HCT116 (cell line): ENCODE data around the gene SUGCT.

Source experiments
- CEBPB ChIP-seq: IDR thresholded peaks from 2 replicates; pipeline ENCODE4 v1.6.1; 2012; ENCODE audit warnings: low read depth
- EZH2 ChIP-seq: fragments of 200-600 bp; sonication (generic); IDR thresholded peaks from 2 replicates; pipeline ENCODE4 v1.6.1; 2017; ENCODE audit warnings: antibody characterized with exemption, mixed run types
- FOSL1 ChIP-seq: IDR thresholded peaks from 2 replicates; pipeline ENCODE4 v1.6.1; 2012; ENCODE audit warnings: low read depth
- POLR2AphosphoS5 ChIP-seq: IDR thresholded peaks from 2 replicates; pipeline ENCODE4 v1.6.1; 2011; ENCODE audit warnings: mild to moderate bottlenecking, low read depth, low read length, moderate library complexity
- SP1 ChIP-seq: IDR thresholded peaks from 2 replicates; pipeline ENCODE4 v1.6.1; 2012; ENCODE audit warnings: low read depth
- TF ChIP-seq, protein P1 (sequence below), 3 experiments: fragments of 200-600 bp in 1 of 3; sonication (generic) in 1 of 3; IDR thresholded peaks in 2 of 3; conservative IDR thresholded peaks in 1 of 3; 2 replicates each; pipeline ENCODE4 v1.5.1; 2012 to 2017; ENCODE audit warnings: low read depth in 2 of 3, low read length in 2 of 3, antibody characterized with exemption in 1 of 3, borderline replicate concordance in 1 of 3, control low read depth in 1 of 3, mild to moderate bottlenecking in 1 of 3, mixed read lengths in 1 of 3, mixed run types in 1 of 3, moderate library complexity in 1 of 3; ENCODE audit not compliant: insufficient read depth in 1 of 3

DNA sequence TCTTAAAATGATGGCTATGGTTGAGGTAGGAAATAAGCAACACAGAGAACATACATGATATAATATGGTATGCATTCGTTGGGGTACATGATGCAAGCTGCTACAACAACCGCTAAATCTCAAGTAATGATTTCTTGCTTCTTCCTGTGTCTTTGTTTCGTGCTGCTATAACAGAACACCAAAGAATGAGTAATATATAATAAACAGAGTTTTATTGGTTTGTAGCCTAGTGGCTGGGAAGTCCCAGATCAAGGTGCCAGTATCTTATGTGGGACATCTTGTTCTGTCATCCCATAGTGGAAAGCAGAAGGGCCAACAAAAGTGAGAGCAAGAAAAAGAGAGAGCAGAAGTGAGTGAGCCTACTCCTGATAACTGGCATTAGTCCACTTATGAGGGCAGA lies 689.7 kb downstream of the SUGCT start:
- TF ChIP-seq, protein P1, sequence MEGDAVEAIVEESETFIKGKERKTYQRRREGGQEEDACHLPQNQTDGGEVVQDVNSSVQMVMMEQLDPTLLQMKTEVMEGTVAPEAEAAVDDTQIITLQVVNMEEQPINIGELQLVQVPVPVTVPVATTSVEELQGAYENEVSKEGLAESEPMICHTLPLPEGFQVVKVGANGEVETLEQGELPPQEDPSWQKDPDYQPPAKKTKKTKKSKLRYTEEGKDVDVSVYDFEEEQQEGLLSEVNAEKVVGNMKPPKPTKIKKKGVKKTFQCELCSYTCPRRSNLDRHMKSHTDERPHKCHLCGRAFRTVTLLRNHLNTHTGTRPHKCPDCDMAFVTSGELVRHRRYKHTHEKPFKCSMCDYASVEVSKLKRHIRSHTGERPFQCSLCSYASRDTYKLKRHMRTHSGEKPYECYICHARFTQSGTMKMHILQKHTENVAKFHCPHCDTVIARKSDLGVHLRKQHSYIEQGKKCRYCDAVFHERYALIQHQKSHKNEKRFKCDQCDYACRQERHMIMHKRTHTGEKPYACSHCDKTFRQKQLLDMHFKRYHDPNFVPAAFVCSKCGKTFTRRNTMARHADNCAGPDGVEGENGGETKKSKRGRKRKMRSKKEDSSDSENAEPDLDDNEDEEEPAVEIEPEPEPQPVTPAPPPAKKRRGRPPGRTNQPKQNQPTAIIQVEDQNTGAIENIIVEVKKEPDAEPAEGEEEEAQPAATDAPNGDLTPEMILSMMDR (IDR thresholded peaks at IDR 0.05 in 2 of 3, conservative IDR thresholded peaks at IDR 0.05 in 1 of 3; ENCODE audit: borderline replicate concordance in 1 of 3, insufficient read depth in 1 of 3, low read depth in 2 of 3, low read length in 2 of 3): no peak
- TF ChIP-seq FOSL1 (no peak), POLR2AphosphoS5 (no peak), SP1 (no peak), CEBPB (no peak), EZH2 (no peak)
